Neural progenitor cell (in vitro differentiated cells): ENCODE measurements around the gene CDK5R1. TPM values are rescaled to one million over a fixed set of nuclear protein-coding genes. Genes with fewer than 3 reads are reported as not detected.

ENCODE experiments used
- DNase-seq: peaks from one replicate; pipeline ENCODE4 v3.0.0-alpha.2; 2016; ENCODE audit warnings: low spot score
- H2AFZ ChIP-seq: fragments of 200-600 bp; sonication (generic); replicated peaks from 2 replicates; pipeline ENCODE4 v1.6.1; 2016; ENCODE audit warnings: antibody characterized with exemption
- H3F3A ChIP-seq: fragments of 200-600 bp; sonication (generic); 2 replicates; pipeline ENCODE4 v1.6.1; 2016; ENCODE audit warnings: antibody characterized with exemption, low read depth
- H3K27ac ChIP-seq: fragments of 200-600 bp; sonication (generic); 2 replicates; pipeline ENCODE4 v1.5.1; 2016; ENCODE audit warnings: mild to moderate bottlenecking
- H3K27me3 ChIP-seq: fragments of 200-600 bp; sonication (generic); 2 replicates; pipeline ENCODE4 v1.6.1; 2016; ENCODE audit warnings: mild to moderate bottlenecking, moderate library complexity
- H3K36me3 ChIP-seq: fragments of 200-600 bp; sonication (generic); 2 replicates; pipeline ENCODE4 v1.5.1; 2016
- H3K4me1 ChIP-seq: fragments of 200-600 bp; sonication (generic); 2 replicates; pipeline ENCODE4 v1.6.1; 2016; ENCODE audit warnings: mixed run types
- H3K4me2 ChIP-seq: fragments of 200-600 bp; sonication (generic); 2 replicates; pipeline ENCODE4 v1.6.1; 2016
- H3K4me3 ChIP-seq: fragments of 200-600 bp; sonication (generic); 2 replicates; pipeline ENCODE4 v1.5.1; 2016
- H3K79me2 ChIP-seq: fragments of 200-600 bp; sonication (generic); 2 replicates; pipeline ENCODE4 v1.6.1; 2016; ENCODE audit warnings: low read depth
- H3K9ac ChIP-seq: fragments of 200-600 bp; sonication (generic); 2 replicates; pipeline ENCODE4 v1.6.1; 2016
- H3K9me3 ChIP-seq: fragments of 200-600 bp; sonication (generic); 2 replicates; pipeline ENCODE4 v1.5.1; 2016; ENCODE audit warnings: low read depth
- H4K20me1 ChIP-seq: fragments of 200-600 bp; sonication (generic); 2 replicates; pipeline ENCODE4 v1.6.1; 2016; ENCODE audit warnings: low read depth
- H3K27ac Mint-ChIP-seq: 3 replicates; pipeline ENCODE4 v1.8.0; 2021; ENCODE audit warnings: mixed read lengths
- H3K27me3 Mint-ChIP-seq: 2 replicates; pipeline ENCODE4 v1.8.0; 2022; ENCODE audit warnings: low read depth, mild to moderate bottlenecking, inconsistent platforms, moderate library complexity, mixed read lengths; ENCODE audit not compliant: insufficient read depth
- H3K36me3 Mint-ChIP-seq: 3 replicates; pipeline ENCODE4 v1.8.0; 2021; ENCODE audit warnings: mixed read lengths
- H3K4me1 Mint-ChIP-seq: 3 replicates; pipeline ENCODE4 v1.8.0; 2021; ENCODE audit warnings: mixed read lengths
- H3K4me3 Mint-ChIP-seq: 3 replicates; pipeline ENCODE4 v1.8.0; 2021; ENCODE audit warnings: mild to moderate bottlenecking, moderate library complexity, mixed read lengths
- H3K9me3 Mint-ChIP-seq: 3 replicates; pipeline ENCODE4 v1.8.0; 2020; ENCODE audit warnings: mixed read lengths
- EZH2 ChIP-seq: fragments of 200-600 bp; sonication (generic); IDR thresholded peaks from 2 replicates; pipeline ENCODE4 v1.6.1; 2017; ENCODE audit warnings: antibody characterized with exemption, mild to moderate bottlenecking, moderate library complexity
- EZH2phosphoT487 ChIP-seq: fragments of 200-600 bp; sonication (generic); IDR thresholded peaks from 2 replicates; pipeline ENCODE4 v1.6.1; 2017; ENCODE audit warnings: antibody characterized with exemption
- total RNA-seq: library from RNA; depleted of rRNA; stranded (reverse); fragments of >200 nt; gene quantifications from 2 replicates; pipeline ENCODE4 v1.2.3, GENCODE V29; 2015; ENCODE audit warnings: low replicate concordance
- TF ChIP-seq, protein P1 (sequence below): fragments of 200-600 bp; sonication (generic); IDR thresholded peaks from 2 replicates; pipeline ENCODE4 v1.5.1; 2017; ENCODE audit warnings: antibody characterized with exemption, mild to moderate bottlenecking

Gene CDK5R1
- total RNA-seq, 1 donor from 2014 or later = 6.9 TPM

DNA sequence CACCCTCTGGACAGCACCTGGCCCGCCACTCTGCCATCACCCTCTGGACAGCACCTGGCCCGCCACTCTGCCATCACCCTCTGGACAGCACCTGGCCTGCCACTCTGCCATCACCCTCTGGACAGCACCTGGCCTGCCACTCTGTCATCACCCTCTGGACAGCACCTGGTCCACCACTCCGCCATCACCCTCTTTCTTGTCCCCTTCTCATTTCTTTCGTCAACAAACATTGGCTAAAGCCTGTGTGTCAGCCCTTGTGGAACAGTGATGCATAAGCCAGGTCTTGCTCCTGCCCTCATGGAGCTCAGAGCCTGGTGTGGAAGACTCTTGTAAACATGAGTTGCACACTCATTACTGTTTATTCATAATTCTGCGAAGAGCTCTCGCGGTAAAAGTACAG, 31.2 kb downstream of the CDK5R1 start:
- peaks cover 7% of the 10 kb centered on the region for H3K27me3 ChIP-seq
- H3K9me3 ChIP-seq = no peaks in the 10 kb centered on the region
- Mint-ChIP-seq H3K9me3 (no peaks in the 10 kb centered on the region), H3K36me3 (no peaks in the 10 kb centered on the region), H3K27me3 (peaks cover 3% of the 10 kb centered on the region), H3K4me3 (peak overlapping the region; percentile 46), H3K27ac (no peak overlapping the region), H3K4me1 (peaks cover 73% of the 10 kb centered on the region)
- TF ChIP-seq, protein P1, sequence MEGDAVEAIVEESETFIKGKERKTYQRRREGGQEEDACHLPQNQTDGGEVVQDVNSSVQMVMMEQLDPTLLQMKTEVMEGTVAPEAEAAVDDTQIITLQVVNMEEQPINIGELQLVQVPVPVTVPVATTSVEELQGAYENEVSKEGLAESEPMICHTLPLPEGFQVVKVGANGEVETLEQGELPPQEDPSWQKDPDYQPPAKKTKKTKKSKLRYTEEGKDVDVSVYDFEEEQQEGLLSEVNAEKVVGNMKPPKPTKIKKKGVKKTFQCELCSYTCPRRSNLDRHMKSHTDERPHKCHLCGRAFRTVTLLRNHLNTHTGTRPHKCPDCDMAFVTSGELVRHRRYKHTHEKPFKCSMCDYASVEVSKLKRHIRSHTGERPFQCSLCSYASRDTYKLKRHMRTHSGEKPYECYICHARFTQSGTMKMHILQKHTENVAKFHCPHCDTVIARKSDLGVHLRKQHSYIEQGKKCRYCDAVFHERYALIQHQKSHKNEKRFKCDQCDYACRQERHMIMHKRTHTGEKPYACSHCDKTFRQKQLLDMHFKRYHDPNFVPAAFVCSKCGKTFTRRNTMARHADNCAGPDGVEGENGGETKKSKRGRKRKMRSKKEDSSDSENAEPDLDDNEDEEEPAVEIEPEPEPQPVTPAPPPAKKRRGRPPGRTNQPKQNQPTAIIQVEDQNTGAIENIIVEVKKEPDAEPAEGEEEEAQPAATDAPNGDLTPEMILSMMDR = no peak
- TF ChIP-seq EZH2phosphoT487 (no peak), EZH2 (no peak)
- peaks cover 61% of the 10 kb centered on the region for H3K4me1 ChIP-seq
- peaks cover 51% of the 10 kb centered on the region for H3F3A ChIP-seq
- no peaks in the 10 kb centered on the region for H4K20me1 ChIP-seq
- no peaks in the 10 kb centered on the region for H3K36me3 ChIP-seq
- H3K9ac ChIP-seq = no peak overlapping the region
- no peaks in the 10 kb centered on the region for H3K79me2 ChIP-seq
- peak overlapping the region; percentile 74 for H3K4me2 ChIP-seq
- H2AFZ ChIP-seq = no peak overlapping the region
- DNase-seq = no peak
- H3K27ac ChIP-seq = no peak overlapping the region
- H3K4me3 ChIP-seq = no peak overlapping the region

DNA sequence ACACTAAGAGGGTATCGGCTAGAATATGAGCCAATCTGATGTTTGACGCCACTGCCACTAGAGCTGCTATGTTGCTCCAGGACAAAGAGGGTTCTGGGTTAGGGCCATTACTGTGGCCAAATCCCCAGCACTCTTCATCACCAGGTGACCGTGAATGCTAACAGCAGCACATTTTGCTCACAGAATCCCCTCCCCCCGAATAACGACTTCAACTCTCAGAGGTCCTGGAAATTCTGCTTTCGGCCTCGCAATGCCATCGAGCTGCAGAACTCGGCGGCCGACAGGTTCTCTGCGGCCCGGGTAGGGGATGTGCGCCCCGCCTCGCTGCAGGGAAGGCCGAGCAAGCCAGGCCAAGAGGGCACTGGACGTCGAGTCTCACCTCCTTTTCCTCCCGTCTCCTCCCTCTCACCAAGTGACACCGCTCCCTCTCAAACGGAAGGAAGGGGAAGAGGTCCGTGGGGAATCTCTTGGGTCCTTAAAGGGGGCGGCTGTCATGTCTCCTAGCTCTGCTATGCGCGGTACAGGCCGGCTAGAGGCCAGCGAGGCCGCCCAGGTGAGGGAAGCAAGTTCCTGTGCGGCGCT, 31.9 kb downstream of the CDK5R1 start:
- Histone ChIP-seq H3K9ac (no peak overlapping the region), H3K36me3 (no peaks in the 10 kb centered on the region), H3K79me2 (no peaks in the 10 kb centered on the region), H3K27ac (no peak overlapping the region), H3K4me1 (peaks cover 66% of the 10 kb centered on the region), H3K4me3 (peak overlapping the region; percentile 47), H2AFZ (peak overlapping the region; percentile 86), H3K4me2 (peak overlapping the region; percentile 74), H3F3A (peaks cover 51% of the 10 kb centered on the region), H3K27me3 (peaks cover 7% of the 10 kb centered on the region), H3K9me3 (no peaks in the 10 kb centered on the region), H4K20me1 (no peaks in the 10 kb centered on the region)
- peak overlapping the region; percentile 81 for H3K4me3 Mint-ChIP-seq
- no peaks in the 10 kb centered on the region for H3K36me3 Mint-ChIP-seq
- no peak for TF ChIP-seq EZH2phosphoT487
- no peak for TF ChIP-seq EZH2
- TF ChIP-seq, protein P1 = no peak
- peaks cover 79% of the 10 kb centered on the region for H3K4me1 Mint-ChIP-seq
- no peak for DNase-seq
- H3K27me3 Mint-ChIP-seq = peaks cover 3% of the 10 kb centered on the region
- H3K9me3 Mint-ChIP-seq = no peaks in the 10 kb centered on the region
- peak overlapping the region; percentile 99 for H3K27ac Mint-ChIP-seq

DNA sequence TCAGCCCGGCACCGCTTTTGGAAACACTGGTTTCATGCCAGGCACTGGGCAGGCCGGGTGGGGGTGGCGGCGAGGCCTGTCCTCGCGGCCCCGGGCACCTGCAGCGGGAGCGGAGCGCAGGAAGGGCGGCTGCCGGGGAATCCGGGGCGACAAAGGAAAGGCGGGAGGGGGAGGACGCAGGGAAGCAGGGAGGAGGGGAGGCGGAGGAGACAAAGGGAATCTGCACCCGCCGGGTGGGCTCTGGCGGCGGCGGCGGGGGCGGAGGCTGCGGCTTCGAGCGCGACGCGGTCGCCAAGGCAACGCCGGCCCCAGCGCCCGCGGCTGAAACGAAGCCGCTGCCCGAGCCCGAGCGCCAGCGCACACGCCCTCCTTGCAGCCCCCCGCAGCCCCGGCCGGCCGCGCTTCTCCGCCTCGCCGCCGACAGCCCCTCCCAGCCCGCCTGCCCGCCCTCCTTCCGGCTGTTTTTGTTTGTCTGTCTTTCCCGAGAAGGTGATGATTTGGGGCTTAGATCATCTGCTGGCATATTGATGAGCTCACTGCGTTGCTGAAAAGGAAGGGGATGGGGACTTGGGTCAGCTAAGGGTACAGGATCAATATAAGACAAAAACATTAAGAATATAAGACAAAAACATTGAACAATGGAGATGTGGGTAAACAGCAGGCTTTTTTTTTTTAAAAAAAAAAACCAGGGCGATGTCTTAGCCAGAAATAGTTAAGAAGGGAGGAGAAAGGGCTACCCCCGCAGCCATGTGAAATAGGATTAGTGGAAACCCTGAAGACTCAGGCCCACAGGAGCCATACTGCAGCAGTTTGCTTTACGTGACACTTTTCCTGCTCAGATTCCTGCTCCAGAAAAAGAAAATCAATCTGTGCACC, 32.7 kb downstream of the CDK5R1 start:
- TF ChIP-seq EZH2phosphoT487 = no peak
- TF ChIP-seq, protein P1 = no peak
- no peak for TF ChIP-seq EZH2
- Histone ChIP-seq H3K4me3 (peak overlapping the region; percentile 47), H3K79me2 (no peaks in the 10 kb centered on the region), H3K9ac (no peak overlapping the region), H3K9me3 (no peaks in the 10 kb centered on the region), H3K36me3 (no peaks in the 10 kb centered on the region), H3K27me3 (peaks cover 7% of the 10 kb centered on the region), H3K27ac (peak overlapping the region; percentile 8), H3K4me1 (peaks cover 63% of the 10 kb centered on the region), H2AFZ (peak overlapping the region; percentile 86), H3K4me2 (peak overlapping the region; percentile 79), H4K20me1 (no peaks in the 10 kb centered on the region), H3F3A (peaks cover 51% of the 10 kb centered on the region)
- Mint-ChIP-seq H3K27me3 (peaks cover 3% of the 10 kb centered on the region), H3K4me3 (peak overlapping the region; percentile 81), H3K9me3 (no peaks in the 10 kb centered on the region), H3K36me3 (no peaks in the 10 kb centered on the region), H3K27ac (peak overlapping the region; percentile 99), H3K4me1 (peaks cover 83% of the 10 kb centered on the region)
- DNase-seq = peak; percentile 98
